GM21786 (cell line): Measurements from ENCODE around the gene CYLC2.

Source experiments
- ATAC-seq: cut with Tn5 transposase; IDR thresholded peaks from one replicate; pipeline ENCODE4 v1.9.1; 2021; ENCODE audit not compliant: unreplicated experiment

The CYLC2 gene

GRCh38 chr9:102995033-102995432 is at the start of gene CYLC2:
CYLC2 (plus strand) TSS chr9:102995333; CDS start chr9:102995381, 48 bp downstream.
- ATAC-seq = no peak

GRCh38 chr9:102950346-102950745 is 44.8 kb upstream of the CYLC2 start:
- ATAC-seq = no peak

- ATAC-seq = no peak
These were observed 28.1 kb upstream of the CYLC2 start for GRCh38 chr9:102966999-102967398.

GRCh38 chr9:102967979-102968378 is 27.2 kb upstream of the CYLC2 start:
- ATAC-seq = no peak

- no peak for ATAC-seq
These were observed 22.4 kb upstream of the CYLC2 start for GRCh38 chr9:102972780-102973179.

- no peak for ATAC-seq
These were observed 20.6 kb upstream of the CYLC2 start for GRCh38 chr9:102974530-102974929.

GRCh38 chr9:102975251-102975650 is 19.9 kb upstream of the CYLC2 start:
- no peak for ATAC-seq

- ATAC-seq = no peak
These were observed 9.8 kb upstream of the CYLC2 start for GRCh38 chr9:102985162-102985895.

GRCh38 chr9:102986425-102986824 is 8.7 kb upstream of the CYLC2 start:
- ATAC-seq = no peak

GRCh38 chr9:103003689-103004088 is 8.6 kb downstream of the CYLC2 start:
- ATAC-seq = no peak

GRCh38 chr9:103014242-103014641 is 19.1 kb downstream of the CYLC2 start:
- ATAC-seq = no peak

GRCh38 chr9:103025796-103026195 is 30.7 kb downstream of the CYLC2 start:
- ATAC-seq = no peak

GRCh38 chr9:103037508-103038477 is 42.7 kb downstream of the CYLC2 start:
- ATAC-seq = no peak

GRCh38 chr9:103041961-103042360 is 46.8 kb downstream of the CYLC2 start:
- no peak for ATAC-seq
